ENCODE data around the gene SSH3. TPM values are rescaled to one million over a fixed set of nuclear protein-coding genes. Genes with fewer than 3 reads are reported as not detected.

The SSH3 gene
- total and polyA plus RNA-seq, 2 of the 8 experiments (the other 6 are each of a cell fraction or from before 2014, with no cell fraction given): 16.9 to 19.8 TPM

DNA sequence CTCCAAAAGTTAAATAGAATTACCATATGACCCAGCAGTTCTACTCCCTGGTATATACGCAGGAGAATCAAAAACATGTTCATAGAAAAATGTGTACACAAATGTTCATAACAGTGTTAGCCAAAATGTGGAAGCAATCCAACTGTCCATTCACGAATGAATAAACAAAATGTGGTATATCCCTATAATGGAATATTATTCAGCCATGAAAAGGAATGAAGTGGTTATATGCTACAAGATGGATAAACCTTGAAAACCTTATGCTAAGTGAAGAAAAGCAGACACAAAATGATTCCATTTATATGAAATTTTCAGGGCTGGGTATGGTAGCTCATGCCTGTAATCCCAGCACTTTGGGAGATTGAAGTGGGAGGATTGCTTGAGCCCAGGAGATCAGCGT is 33.9 kb downstream of the SSH3 start (continued):
- TF ChIP-seq, protein P1, sequence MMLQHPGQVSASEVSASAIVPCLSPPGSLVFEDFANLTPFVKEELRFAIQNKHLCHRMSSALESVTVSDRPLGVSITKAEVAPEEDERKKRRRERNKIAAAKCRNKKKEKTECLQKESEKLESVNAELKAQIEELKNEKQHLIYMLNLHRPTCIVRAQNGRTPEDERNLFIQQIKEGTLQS (IDR thresholded peaks at IDR 0.05; ENCODE audit: insufficient read depth, low read depth, low read length): no peak
- TF ChIP-seq, protein P2, sequence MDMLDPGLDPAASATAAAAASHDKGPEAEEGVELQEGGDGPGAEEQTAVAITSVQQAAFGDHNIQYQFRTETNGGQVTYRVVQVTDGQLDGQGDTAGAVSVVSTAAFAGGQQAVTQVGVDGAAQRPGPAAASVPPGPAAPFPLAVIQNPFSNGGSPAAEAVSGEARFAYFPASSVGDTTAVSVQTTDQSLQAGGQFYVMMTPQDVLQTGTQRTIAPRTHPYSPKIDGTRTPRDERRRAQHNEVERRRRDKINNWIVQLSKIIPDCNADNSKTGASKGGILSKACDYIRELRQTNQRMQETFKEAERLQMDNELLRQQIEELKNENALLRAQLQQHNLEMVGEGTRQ (IDR thresholded peaks at IDR 0.05; ENCODE audit: low read length): no peak
- TF ChIP-seq BRCA1 (IDR thresholded peaks at IDR 0.05; ENCODE audit: low read depth, low read length) (no peak), TCF12 (IDR thresholded peaks at IDR 0.05; ENCODE audit: low read depth, low read length) (no peak)
